OCI-LY7 (cell line): ENCODE results near the gene MAP3K7CL. TPM values are rescaled to one million over a fixed set of nuclear protein-coding genes. Genes with fewer than 3 reads are reported as not detected.

Source experiments
- BruUV-seq: library from RNA; stranded (reverse); fragments of 400-500 nt; replicated peaks from 2 replicates; lab custom pipeline; 2021; lab: Mats Ljungman, UMichigan
- CTCF ChIA-PET: fragments of 300-600 bp; sonication (Branson Sonifier 250); formaldehyde crosslinking; loops from one replicate; lab custom pipeline; 2022; ENCODE audit warnings: antibody characterized with exemption; ENCODE audit not compliant: unreplicated experiment; lab: Charles Lee
- POLR2A ChIA-PET: fragments of 300-600 bp; sonication (Branson Sonifier 250); formaldehyde crosslinking; loops from one replicate; lab custom pipeline; 2022; ENCODE audit warnings: antibody characterized with exemption; lab: Charles Lee
- DNase-seq: peaks from one replicate; pipeline ENCODE4 v3.0.0-alpha.2; 2015; ENCODE audit warnings: low spot score
- H2AFZ ChIP-seq: fragments of 200-600 bp; sonication (generic), shearing (Covaris generic); 2 replicates; pipeline ENCODE4 v1.6.1; 2014; ENCODE audit warnings: mild to moderate bottlenecking, antibody characterized with exemption, low read length, moderate library complexity
- H3K27ac ChIP-seq: fragments of 200-600 bp; sonication (generic); 2 replicates; pipeline ENCODE4 v1.5.1; 2014; ENCODE audit warnings: mixed run types, low read depth, mild to moderate bottlenecking, moderate library complexity, low read length, inconsistent platforms; ENCODE audit not compliant: poor library complexity, severe bottlenecking
- H3K36me3 ChIP-seq: fragments of 200-600 bp; sonication (generic); 2 replicates; pipeline ENCODE4 v1.6.1; 2014; ENCODE audit warnings: mild to moderate bottlenecking, antibody characterized with exemption, low read length, moderate library complexity, mixed read lengths; ENCODE audit not compliant: insufficient read depth
- H3K4me1 ChIP-seq: fragments of 200-600 bp; sonication (generic); 2 replicates; pipeline ENCODE4 v1.5.1; 2014; ENCODE audit warnings: mild to moderate bottlenecking, low read length; ENCODE audit not compliant: insufficient read depth, poor library complexity, severe bottlenecking
- H3K4me2 ChIP-seq: fragments of 200-600 bp; sonication (generic); 2 replicates; pipeline ENCODE4 v1.6.1; 2014; ENCODE audit warnings: mild to moderate bottlenecking, low read length
- H3K4me3 ChIP-seq: fragments of 200-600 bp; sonication (generic); 2 replicates; pipeline ENCODE4 v1.5.1; 2014; ENCODE audit warnings: mild to moderate bottlenecking, low read depth, low read length; ENCODE audit not compliant: poor library complexity, severe bottlenecking
- H3K79me2 ChIP-seq: fragments of 200-600 bp; sonication (generic); 2 replicates; pipeline ENCODE4 v1.6.1; 2016; ENCODE audit warnings: low read depth, mild to moderate bottlenecking, low read length, moderate library complexity, mixed read lengths; ENCODE audit not compliant: insufficient read depth
- H3K9me2 ChIP-seq: fragments of 200-600 bp; sonication (generic); 2 replicates; pipeline ENCODE4 v1.6.1; 2016; ENCODE audit warnings: mild to moderate bottlenecking, low read length, mixed read lengths; ENCODE audit not compliant: insufficient read depth
- H3K9me3 ChIP-seq: fragments of 200-600 bp; sonication (generic); 2 replicates; pipeline ENCODE4 v1.6.1; 2014; ENCODE audit warnings: mild to moderate bottlenecking, mixed run types, low read length, mixed read lengths
- H4K20me1 ChIP-seq: fragments of 200-600 bp; sonication (generic); 2 replicates; pipeline ENCODE4 v1.6.1; 2014; ENCODE audit warnings: mild to moderate bottlenecking, antibody characterized with exemption, low read length, moderate library complexity, mixed read lengths; ENCODE audit not compliant: insufficient read depth
- CTCF ChIP-seq: fragments of 200-600 bp; sonication (generic); conservative IDR thresholded peaks from 2 replicates; pipeline ENCODE4 v1.5.1; 2014; ENCODE audit warnings: mild to moderate bottlenecking, antibody characterized with exemption, low read length, moderate library complexity, mixed read lengths
- EZH2phosphoT487 ChIP-seq: fragments of 200-600 bp; sonication (generic); IDR thresholded peaks from 2 replicates; pipeline ENCODE4 v1.6.1; 2018; ENCODE audit warnings: low read depth, borderline replicate concordance, mild to moderate bottlenecking, mixed run types, antibody characterized with exemption, low read length, moderate library complexity, mixed read lengths
- intact Hi-C: fragments of 100-400 bp; cut with micrococcal nuclease; formaldehyde crosslinking; loops from one replicate; pipeline ENCODE4 v1.10.0; 2022; ENCODE audit not compliant: unreplicated experiment
- total RNA-seq, 2 experiments: library from RNA; depleted of rRNA in 1 of 2; stranded (reverse); fragments of >200 nt in 1 of 2; shearing (Covaris generic) in 1 of 2; gene quantifications; 2 replicates each; pipeline ENCODE4 v1.2.3, GENCODE V29; 2014 to 2022

Gene MAP3K7CL
- total RNA-seq, 2 experiments from 2014 or later = 7.8 to 13.0 TPM

- Histone ChIP-seq H4K20me1 (no peaks in the 10 kb centered on the region), H3K36me3 (no peaks in the 10 kb centered on the region), H3K27ac (no peak overlapping the region), H3K9me3 (no peaks in the 10 kb centered on the region), H2AFZ (no peak overlapping the region), H3K4me2 (no peak overlapping the region), H3K4me1 (no peaks in the 10 kb centered on the region), H3K79me2 (no peaks in the 10 kb centered on the region), H3K9me2 (no peaks in the 10 kb centered on the region), H3K4me3 (no peak overlapping the region)
- TF ChIP-seq CTCF = no peak
- TF ChIP-seq EZH2phosphoT487 = no peak
- ChIA-PET CTCF (interaction anchor here (0.6 kb wide), 1 partner anchor 308 kb away, joined by 3 read pairs; no protein-coding TSS in a partner anchor), POLR2A (interaction anchor here (0.7 kb wide), 1 partner anchor 637 kb away, joined by 6 read pairs; no protein-coding TSS in a partner anchor)
- BruUV-seq = no TSS peak
- intact Hi-C loops = no loop called here
- no peak for DNase-seq
Measured at GRCh38 chr21:29218749-29219148, 88.3 kb downstream of the MAP3K7CL start.

DNA sequence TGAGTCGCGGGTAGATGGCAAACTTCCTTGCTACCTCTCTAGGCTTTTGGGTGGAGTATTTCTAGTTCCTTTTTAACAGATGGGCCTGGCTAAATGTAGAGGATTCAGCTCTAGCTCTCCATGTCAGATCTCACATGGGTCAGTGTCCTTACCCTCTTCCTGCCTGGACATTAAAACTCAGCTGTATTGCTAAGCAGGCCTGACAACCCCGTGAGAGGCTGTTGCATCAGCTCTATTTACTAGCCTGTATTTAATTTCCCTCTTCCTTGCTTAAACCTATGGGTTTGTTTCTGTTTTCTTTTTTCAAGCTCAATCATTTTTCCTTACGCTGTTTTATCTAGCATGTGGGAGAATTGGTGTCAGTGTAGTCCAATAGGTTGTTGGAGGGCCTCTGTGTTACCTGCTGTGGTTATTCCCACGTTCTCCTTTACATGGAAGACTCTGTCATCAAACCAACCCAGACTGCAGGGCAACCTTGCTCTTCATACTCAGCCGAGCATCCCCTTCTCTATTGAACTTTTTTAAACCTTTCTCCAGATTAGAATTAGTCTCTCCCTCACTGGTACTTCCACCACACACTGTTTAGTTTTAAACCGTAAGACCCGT, 88.8 kb downstream of the MAP3K7CL start:
- H3K9me3 ChIP-seq = no peaks in the 10 kb centered on the region
- no TSS peak for BruUV-seq
- no peaks in the 10 kb centered on the region for H3K36me3 ChIP-seq
- H3K27ac ChIP-seq = no peak overlapping the region
- H3K79me2 ChIP-seq = no peaks in the 10 kb centered on the region
- no peak overlapping the region for H2AFZ ChIP-seq
- H3K4me3 ChIP-seq = no peak overlapping the region
- intact Hi-C loops = no loop called here
- no peaks in the 10 kb centered on the region for H4K20me1 ChIP-seq
- no peaks in the 10 kb centered on the region for H3K9me2 ChIP-seq
- no peaks in the 10 kb centered on the region for H3K4me1 ChIP-seq
- ChIA-PET CTCF (interaction anchor here (0.6 kb wide), 1 partner anchor 308 kb away, joined by 3 read pairs; no protein-coding TSS in a partner anchor), POLR2A (interaction anchor here (0.7 kb wide), 1 partner anchor 636 kb away, joined by 6 read pairs; no protein-coding TSS in a partner anchor)
- no peak for DNase-seq
- TF ChIP-seq CTCF = no peak
- TF ChIP-seq EZH2phosphoT487 = no peak
- H3K4me2 ChIP-seq = no peak overlapping the region

DNA sequence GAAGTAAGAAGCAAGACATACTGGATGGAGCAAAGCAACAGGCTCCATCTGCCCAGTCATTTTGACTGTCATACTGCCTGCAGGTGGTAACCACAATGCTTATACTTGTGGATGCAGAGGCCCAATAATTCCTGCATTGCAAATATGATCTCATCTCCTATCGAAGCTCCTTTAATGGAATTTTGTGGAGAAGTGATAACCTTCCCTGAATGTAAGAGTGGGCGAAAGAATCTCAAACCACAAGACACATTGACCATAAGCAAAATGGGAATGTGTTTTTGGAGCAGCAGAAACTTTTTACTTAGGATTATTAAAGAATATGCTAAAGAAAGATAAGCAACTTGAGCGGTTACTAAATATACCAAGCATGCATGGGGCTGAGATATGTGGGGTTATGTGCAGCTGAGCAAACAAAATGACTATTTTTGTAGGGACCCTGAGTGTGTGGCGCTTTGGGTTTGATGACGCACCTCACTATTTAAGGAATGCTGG, 90.9 kb downstream of the MAP3K7CL start:
- TF ChIP-seq EZH2phosphoT487 (no peak), CTCF (no peak)
- H3K4me1 ChIP-seq = no peaks in the 10 kb centered on the region
- POLR2A ChIA-PET = interaction anchor here (0.5 to 1.1 kb wide), 3 partner anchors 67 to 121 kb away, joined by 3 to 4 read pairs (median 3); no protein-coding TSS in a partner anchor
- BruUV-seq = no TSS peak
- H3K79me2 ChIP-seq = no peaks in the 10 kb centered on the region
- no peak overlapping the region for H3K4me2 ChIP-seq
- no peaks in the 10 kb centered on the region for H3K36me3 ChIP-seq
- no peak overlapping the region for H3K27ac ChIP-seq
- H3K4me3 ChIP-seq = no peak overlapping the region
- H3K9me3 ChIP-seq = no peaks in the 10 kb centered on the region
- no peaks in the 10 kb centered on the region for H4K20me1 ChIP-seq
- CTCF ChIA-PET = no interaction called here
- H3K9me2 ChIP-seq = no peaks in the 10 kb centered on the region
- intact Hi-C loops = no loop called here
- DNase-seq = no peak
- H2AFZ ChIP-seq = no peak overlapping the region
